ENCODE data around the gene RBMS1. TPM values are rescaled to one million over a fixed set of nuclear protein-coding genes. Genes with fewer than 3 reads are reported as not detected.

The RBMS1 gene
- total and polyA plus RNA-seq, 12 donors: 22.6 to 77.7 (median 59.0) TPM

GRCh38 chr2:160267022-160267421 lies 226.6 kb downstream of the RBMS1 start:
- TF ChIP-seq, protein P1, sequence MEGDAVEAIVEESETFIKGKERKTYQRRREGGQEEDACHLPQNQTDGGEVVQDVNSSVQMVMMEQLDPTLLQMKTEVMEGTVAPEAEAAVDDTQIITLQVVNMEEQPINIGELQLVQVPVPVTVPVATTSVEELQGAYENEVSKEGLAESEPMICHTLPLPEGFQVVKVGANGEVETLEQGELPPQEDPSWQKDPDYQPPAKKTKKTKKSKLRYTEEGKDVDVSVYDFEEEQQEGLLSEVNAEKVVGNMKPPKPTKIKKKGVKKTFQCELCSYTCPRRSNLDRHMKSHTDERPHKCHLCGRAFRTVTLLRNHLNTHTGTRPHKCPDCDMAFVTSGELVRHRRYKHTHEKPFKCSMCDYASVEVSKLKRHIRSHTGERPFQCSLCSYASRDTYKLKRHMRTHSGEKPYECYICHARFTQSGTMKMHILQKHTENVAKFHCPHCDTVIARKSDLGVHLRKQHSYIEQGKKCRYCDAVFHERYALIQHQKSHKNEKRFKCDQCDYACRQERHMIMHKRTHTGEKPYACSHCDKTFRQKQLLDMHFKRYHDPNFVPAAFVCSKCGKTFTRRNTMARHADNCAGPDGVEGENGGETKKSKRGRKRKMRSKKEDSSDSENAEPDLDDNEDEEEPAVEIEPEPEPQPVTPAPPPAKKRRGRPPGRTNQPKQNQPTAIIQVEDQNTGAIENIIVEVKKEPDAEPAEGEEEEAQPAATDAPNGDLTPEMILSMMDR (IDR thresholded peaks at IDR 0.05): no peak
- H3K4me1 ChIP-seq: peaks cover 4 to 42% (median 33%) of the 10 kb centered on the region in 9 donors
- no peaks in the 10 kb centered on the region for H3K9me3 ChIP-seq
- H3K27ac ChIP-seq: no peak overlapping the region
- WGBS, 2 donors: 92 to 98% methylated on average over 4 of the region's 4 CpGs
- H3K27me3 ChIP-seq: no peaks in the 10 kb centered on the region
- DNase-seq: no peak
- no peak for ATAC-seq
- intact Hi-C loops (cut with DNase I): loop anchor here in 5 of 10 donors (5.0 to 10.0 kb wide), 4 partner anchors 122 to 725 kb away; no protein-coding TSS in a partner anchor
- no peak overlapping the region for H3K4me3 ChIP-seq
- peaks cover 0 to 9% (median 0%) of the 10 kb centered on the region in 9 donors for H3K36me3 ChIP-seq

DNA sequence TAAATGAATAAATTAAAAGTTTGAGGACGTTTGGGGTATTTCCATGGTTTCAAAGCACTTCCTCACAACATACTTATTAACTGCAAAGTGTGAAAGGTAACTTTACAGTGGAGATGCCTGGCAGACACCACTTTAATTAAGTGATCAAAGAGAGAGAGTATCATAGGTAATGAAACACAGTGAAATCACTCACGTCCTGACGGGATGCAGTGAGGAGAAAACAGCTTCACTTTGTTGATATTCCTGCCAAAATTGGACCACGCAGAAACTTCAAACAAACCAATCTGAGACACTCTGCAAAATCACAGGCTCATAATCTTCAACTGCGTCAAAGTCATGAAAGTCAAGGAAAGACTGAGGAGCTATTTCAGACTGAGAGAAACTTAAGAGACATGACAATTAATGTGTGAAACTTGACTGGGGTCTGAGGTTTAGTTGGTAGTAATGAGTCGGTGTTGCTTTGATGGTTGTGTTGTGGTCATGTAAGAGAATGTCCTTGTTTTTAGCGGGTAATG lies 227.5 kb downstream of the RBMS1 start:
- Histone ChIP-seq H3K27me3 (no peaks in the 10 kb centered on the region), H3K4me3 (no peak overlapping the region), H3K9me3 (no peaks in the 10 kb centered on the region), H3K4me1 (peaks cover 4 to 33% (median 28%) of the 10 kb centered on the region in 9 donors), H3K36me3 (no peaks in the 10 kb centered on the region), H3K27ac (no peak overlapping the region)
- DNase-seq (no peak), ATAC-seq (no peak)
- 80 to 85% methylated on average over 7 of the region's 7 CpGs for WGBS, 2 donors
- TF ChIP-seq, protein P1 (IDR thresholded peaks at IDR 0.05): no peak
- intact Hi-C loops (cut with DNase I): loop anchor here in 5 of 10 donors (5.0 to 10.0 kb wide), 4 partner anchors 121 to 726 kb away; no protein-coding TSS in a partner anchor

GRCh38 chr2:160264308-160264707 lies 229.3 kb downstream of the RBMS1 start:
- ATAC-seq (no peak), DNase-seq (no peak)
- 98 to 100% methylated on average over 1 of the region's 1 CpG for WGBS, 2 donors
- TF ChIP-seq, protein P1 (IDR thresholded peaks at IDR 0.05): no peak
- intact Hi-C loops (cut with DNase I): loop anchor here in 3 of 10 donors (10.0 kb wide), 2 partner anchors 120 to 150 kb away; no protein-coding TSS in a partner anchor
- no peaks in the 10 kb centered on the region for H3K36me3 ChIP-seq
- no peak overlapping the region for H3K4me3 ChIP-seq
- H3K4me1 ChIP-seq: peaks cover 4 to 17% (median 16%) of the 10 kb centered on the region in 9 donors
- peaks cover 0 to 5% (median 0%) of the 10 kb centered on the region in 11 donors for H3K9me3 ChIP-seq
- H3K27ac ChIP-seq: no peak overlapping the region
- no peaks in the 10 kb centered on the region for H3K27me3 ChIP-seq

GRCh38 chr2:160261732-160262131 lies 231.9 kb downstream of the RBMS1 start:
- ATAC-seq (no peak), DNase-seq (no peak)
- intact Hi-C loops (cut with DNase I): loop anchor here in 3 of 10 donors (10.0 kb wide), 2 partner anchors 117 to 147 kb away; no protein-coding TSS in a partner anchor
- H3K27me3 ChIP-seq: no peaks in the 10 kb centered on the region
- no peak overlapping the region for H3K27ac ChIP-seq
- H3K9me3 ChIP-seq: peaks cover 0 to 5% (median 0%) of the 10 kb centered on the region in 11 donors
- 81 to 86% methylated on average over 2 of the region's 2 CpGs for WGBS, 2 donors
- no peaks in the 10 kb centered on the region for H3K4me1 ChIP-seq
- TF ChIP-seq, protein P1 (IDR thresholded peaks at IDR 0.05): no peak
- no peak overlapping the region for H3K4me3 ChIP-seq
- no peaks in the 10 kb centered on the region for H3K36me3 ChIP-seq
